ENCODE results near the gene PNN. TPM values are rescaled to one million over a fixed set of nuclear protein-coding genes. Genes with fewer than 3 reads are reported as not detected.

PNN gene
- total and polyA plus RNA-seq, 2 donors (not counting 3 experiments of a cell fraction or from before 2014, with no cell fraction given), result 27.3 to 79.4 TPM

- Histone ChIP-seq H3K9me3 (replicated peaks; ENCODE audit: control insufficient read depth, insufficient read depth, low read length) (no peaks in the 10 kb centered on the region), H3K79me2 (ENCODE audit: control insufficient read depth, insufficient read depth, low read length) (no peaks in the 10 kb centered on the region), H3K4me3 (replicated peaks in 1 of 3; ENCODE audit: insufficient read depth in 1 of 3, low read depth in 1 of 3, low read length in 3 of 3) (no peak overlapping the region), H3K4me1 (ENCODE audit: control insufficient read depth, extremely low read depth, insufficient read depth, low read length) (no peaks in the 10 kb centered on the region), H3K4me2 (ENCODE audit: insufficient read depth, low read length) (no peak overlapping the region), H3K36me3 (ENCODE audit: control insufficient read depth in 2 of 2, extremely low read depth in 1 of 2, insufficient read depth in 2 of 2, low read length in 2 of 2) (no peaks in the 10 kb centered on the region), H2AFZ (ENCODE audit: low read depth, low read length) (peak overlapping the region; percentile 3), H3K27ac (ENCODE audit: insufficient read depth, low read depth, low read length) (no peak overlapping the region), H3K9me1 (replicated peaks; ENCODE audit: control insufficient read depth, extremely low read depth, insufficient read depth, low read length) (no peaks in the 10 kb centered on the region), H3K27me3 (ENCODE audit: control insufficient read depth in 2 of 2, insufficient read depth in 2 of 2, low read length in 2 of 2) (no peaks in the 10 kb centered on the region), H4K20me1 (replicated peaks; ENCODE audit: control insufficient read depth, extremely low read depth, insufficient read depth, low read length) (no peaks in the 10 kb centered on the region), H3K9ac (replicated peaks; ENCODE audit: extremely low read depth, insufficient read depth, low read length) (no peak overlapping the region)
- BruUV-seq (replicated peaks), result no TSS peak
- TF ChIP-seq GATA2 (IDR thresholded peaks at IDR 0.05; ENCODE audit: insufficient read depth, insufficient read length, low read depth, low read length) (no peak), JUN (IDR thresholded peaks at IDR 0.05; ENCODE audit: borderline replicate concordance, insufficient read depth, insufficient read length, low read depth) (no peak), FOS (IDR thresholded peaks at IDR 0.05; ENCODE audit: borderline replicate concordance, insufficient read depth, low read length) (no peak), POLR2AphosphoS5 (IDR thresholded peaks at IDR 0.05; ENCODE audit: insufficient read depth, low read depth, low read length) (no peak), EZH2 (IDR thresholded peaks at IDR 0.05; ENCODE audit: borderline replicate concordance, low read depth, low read length, severe bottlenecking) (no peak), MYC (IDR thresholded peaks at IDR 0.05; ENCODE audit: low read depth, low read length) (no peak), POLR2A (IDR thresholded peaks at IDR 0.05; ENCODE audit: low read depth, low read length) (no peak)
- TF ChIP-seq, protein P1, sequence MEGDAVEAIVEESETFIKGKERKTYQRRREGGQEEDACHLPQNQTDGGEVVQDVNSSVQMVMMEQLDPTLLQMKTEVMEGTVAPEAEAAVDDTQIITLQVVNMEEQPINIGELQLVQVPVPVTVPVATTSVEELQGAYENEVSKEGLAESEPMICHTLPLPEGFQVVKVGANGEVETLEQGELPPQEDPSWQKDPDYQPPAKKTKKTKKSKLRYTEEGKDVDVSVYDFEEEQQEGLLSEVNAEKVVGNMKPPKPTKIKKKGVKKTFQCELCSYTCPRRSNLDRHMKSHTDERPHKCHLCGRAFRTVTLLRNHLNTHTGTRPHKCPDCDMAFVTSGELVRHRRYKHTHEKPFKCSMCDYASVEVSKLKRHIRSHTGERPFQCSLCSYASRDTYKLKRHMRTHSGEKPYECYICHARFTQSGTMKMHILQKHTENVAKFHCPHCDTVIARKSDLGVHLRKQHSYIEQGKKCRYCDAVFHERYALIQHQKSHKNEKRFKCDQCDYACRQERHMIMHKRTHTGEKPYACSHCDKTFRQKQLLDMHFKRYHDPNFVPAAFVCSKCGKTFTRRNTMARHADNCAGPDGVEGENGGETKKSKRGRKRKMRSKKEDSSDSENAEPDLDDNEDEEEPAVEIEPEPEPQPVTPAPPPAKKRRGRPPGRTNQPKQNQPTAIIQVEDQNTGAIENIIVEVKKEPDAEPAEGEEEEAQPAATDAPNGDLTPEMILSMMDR (IDR thresholded peaks at IDR 0.05; ENCODE audit: extremely low read depth in 1 of 2, insufficient read depth in 1 of 2, low read depth in 1 of 2, low read length in 2 of 2), result no peak
- TF ChIP-seq, protein P2, sequence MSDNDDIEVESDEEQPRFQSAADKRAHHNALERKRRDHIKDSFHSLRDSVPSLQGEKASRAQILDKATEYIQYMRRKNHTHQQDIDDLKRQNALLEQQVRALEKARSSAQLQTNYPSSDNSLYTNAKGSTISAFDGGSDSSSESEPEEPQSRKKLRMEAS (IDR thresholded peaks at IDR 0.05; ENCODE audit: insufficient read depth, insufficient read length), result no peak
- ChIA-PET CTCF (no interaction called here), POLR2A (no interaction called here)
- FAIRE-seq (no peak), DNase-seq (ENCODE audit: low read depth, low spot score) (no peak)
- dilution Hi-C loops (cut with MboI; ENCODE audit: extremely low pct_ligation_motif_present, low sequenced_read_pairs) (no loop called here), intact Hi-C loops (cut with micrococcal nuclease) (no loop called here)
Observed at GRCh38 chr14:39228509-39229221, 53.6 kb downstream of the PNN start.
